OCI-LY3 (cell line): ENCODE results near the gene ADM.

ENCODE experiments used
- H2AFZ ChIP-seq: fragments of 200-600, 300-600 bp; shearing (Covaris generic); 2 replicates; pipeline ENCODE4 v1.6.0; 2014; ENCODE audit warnings: antibody characterized with exemption, low read depth, low read length
- H3K27ac ChIP-seq: fragments of 200-600, 300-600 bp; sonication (generic); 2 replicates; pipeline ENCODE4 v1.5.1; 2014; ENCODE audit warnings: mild to moderate bottlenecking, low read length, moderate library complexity, mixed read lengths
- H3K27me3 ChIP-seq: fragments of 200-600, 300-600 bp; sonication (generic); 2 replicates; pipeline ENCODE4 v1.6.1; 2014; ENCODE audit warnings: low read depth, low read length, mixed read lengths
- H3K36me3 ChIP-seq: fragments of 200-600, 300-600 bp; sonication (generic); replicated peaks from 2 replicates; pipeline ENCODE3; 2014; ENCODE audit warnings: low read depth, low read length, mixed read lengths
- H3K4me1 ChIP-seq: fragments of 300-600, 200-600 bp; sonication (generic); 2 replicates; pipeline ENCODE4 v1.6.1; 2014; ENCODE audit warnings: low read length, mixed read lengths
- H3K4me2 ChIP-seq: fragments of 200-600, 300-600 bp; sonication (generic); 2 replicates; pipeline ENCODE4 v1.6.1; 2014; ENCODE audit warnings: low read length, mixed read lengths
- H3K4me3 ChIP-seq: fragments of 300-600, 200-600 bp; sonication (generic); 2 replicates; pipeline ENCODE4 v1.5.1; 2014; ENCODE audit warnings: antibody characterized with exemption, mild to moderate bottlenecking, low read length, moderate library complexity
- H3K79me2 ChIP-seq: fragments of 300-600, 200-600 bp; shearing (Covaris generic); 2 replicates; pipeline ENCODE4 v1.6.1; 2014; ENCODE audit warnings: mild to moderate bottlenecking, low read length, mixed read lengths
- H3K9ac ChIP-seq: fragments of 300-600, 200-600 bp; shearing (Covaris generic); 2 replicates; pipeline ENCODE4 v1.6.0; 2014; ENCODE audit warnings: mild to moderate bottlenecking, low read length, moderate library complexity
- H3K9me3 ChIP-seq: fragments of 200-600, 300-600 bp; shearing (Covaris generic); 2 replicates; pipeline ENCODE4 v1.6.1; 2014; ENCODE audit warnings: low read length, mixed read lengths; ENCODE audit not compliant: insufficient read depth
- H4K20me1 ChIP-seq: fragments of 200-600, 300-600 bp; sonication (generic); 2 replicates; pipeline ENCODE4 v1.6.1; 2016; ENCODE audit warnings: low read length, mixed read lengths; ENCODE audit not compliant: insufficient read depth
- EZH2phosphoT487 ChIP-seq: fragments of 200-600 bp; shearing (Covaris generic); IDR thresholded peaks from 2 replicates; pipeline ENCODE4 v1.6.1; 2018; ENCODE audit warnings: antibody characterized with exemption, mixed run types, low read depth
- TF ChIP-seq, protein P1 (sequence below): fragments of 200-600, 300-600 bp; sonication (generic); IDR thresholded peaks from 2 replicates; pipeline ENCODE4 v1.5.1; 2014; ENCODE audit warnings: antibody characterized with exemption, low read length, low read depth

ADM gene

DNA sequence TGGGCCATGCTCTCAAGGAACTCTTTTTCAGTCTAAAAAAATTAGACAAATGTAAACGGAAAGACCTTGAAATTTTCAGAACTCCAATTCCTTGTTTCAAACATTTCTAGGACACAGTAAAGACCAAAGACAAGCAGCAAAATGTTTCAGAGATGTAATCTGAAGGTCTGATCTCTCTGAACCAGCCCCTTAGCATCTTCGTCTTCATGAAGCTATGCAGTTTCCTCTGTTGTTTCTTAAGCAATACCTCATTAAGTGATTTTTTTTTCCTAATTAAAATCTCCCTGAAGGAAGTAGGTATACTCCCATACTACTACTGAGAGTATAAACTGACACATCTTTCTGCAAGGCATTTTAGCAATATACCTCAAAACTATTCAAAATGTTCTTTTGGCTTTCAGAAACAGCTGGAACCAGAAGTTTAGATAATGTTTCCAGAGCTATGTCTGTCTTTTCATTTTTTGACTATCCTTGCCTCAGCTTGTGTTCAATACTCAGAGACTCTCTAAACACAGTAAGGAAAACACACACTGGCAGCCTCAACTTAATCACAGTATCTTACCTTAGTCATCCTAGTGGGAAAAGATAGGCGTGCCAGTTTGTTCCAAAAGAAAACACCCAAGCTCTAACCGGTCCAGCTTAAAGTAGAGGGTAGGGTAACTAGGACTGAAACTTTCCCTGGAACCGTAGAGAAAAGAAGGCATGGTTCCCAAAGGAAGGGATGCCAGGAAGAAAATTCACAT, 36.0 kb upstream of the ADM start:
- H3K9me3 ChIP-seq: no peaks in the 10 kb centered on the region
- no peak overlapping the region for H3K4me2 ChIP-seq
- H3K4me1 ChIP-seq: peaks cover 6% of the 10 kb centered on the region
- TF ChIP-seq, protein P1, sequence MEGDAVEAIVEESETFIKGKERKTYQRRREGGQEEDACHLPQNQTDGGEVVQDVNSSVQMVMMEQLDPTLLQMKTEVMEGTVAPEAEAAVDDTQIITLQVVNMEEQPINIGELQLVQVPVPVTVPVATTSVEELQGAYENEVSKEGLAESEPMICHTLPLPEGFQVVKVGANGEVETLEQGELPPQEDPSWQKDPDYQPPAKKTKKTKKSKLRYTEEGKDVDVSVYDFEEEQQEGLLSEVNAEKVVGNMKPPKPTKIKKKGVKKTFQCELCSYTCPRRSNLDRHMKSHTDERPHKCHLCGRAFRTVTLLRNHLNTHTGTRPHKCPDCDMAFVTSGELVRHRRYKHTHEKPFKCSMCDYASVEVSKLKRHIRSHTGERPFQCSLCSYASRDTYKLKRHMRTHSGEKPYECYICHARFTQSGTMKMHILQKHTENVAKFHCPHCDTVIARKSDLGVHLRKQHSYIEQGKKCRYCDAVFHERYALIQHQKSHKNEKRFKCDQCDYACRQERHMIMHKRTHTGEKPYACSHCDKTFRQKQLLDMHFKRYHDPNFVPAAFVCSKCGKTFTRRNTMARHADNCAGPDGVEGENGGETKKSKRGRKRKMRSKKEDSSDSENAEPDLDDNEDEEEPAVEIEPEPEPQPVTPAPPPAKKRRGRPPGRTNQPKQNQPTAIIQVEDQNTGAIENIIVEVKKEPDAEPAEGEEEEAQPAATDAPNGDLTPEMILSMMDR: no peak
- TF ChIP-seq EZH2phosphoT487: no peak
- no peaks in the 10 kb centered on the region for H3K36me3 ChIP-seq
- H2AFZ ChIP-seq: no peak overlapping the region
- H3K27me3 ChIP-seq: peaks cover 3% of the 10 kb centered on the region; the same call in 1 of the 2 replicates
- no peak overlapping the region for H3K27ac ChIP-seq
- H3K79me2 ChIP-seq: no peaks in the 10 kb centered on the region
- no peaks in the 10 kb centered on the region for H4K20me1 ChIP-seq
- H3K9ac ChIP-seq: no peak overlapping the region
- H3K4me3 ChIP-seq: no peak overlapping the region

DNA sequence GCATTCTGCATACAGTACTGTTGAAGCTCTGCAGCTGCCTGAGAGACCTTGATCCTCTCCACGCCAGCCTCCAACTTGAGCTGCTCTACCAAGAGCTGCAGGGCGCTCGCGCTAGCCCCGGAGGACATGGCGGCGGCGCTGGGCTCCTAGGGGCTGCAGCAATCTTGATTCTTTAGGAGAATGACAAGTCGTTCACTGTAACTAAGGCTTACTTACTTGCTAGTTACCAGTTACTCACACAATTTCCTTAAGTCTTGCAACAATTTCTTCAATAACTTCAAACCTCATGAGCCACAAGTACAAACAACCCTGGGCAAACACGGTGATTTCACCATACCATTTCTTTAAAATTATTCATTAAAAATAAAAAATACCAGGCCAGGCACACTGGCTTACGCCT, 32.7 kb upstream of the ADM start:
- Histone ChIP-seq H3K4me2 (no peak overlapping the region), H3K27ac (no peak overlapping the region), H3K79me2 (no peaks in the 10 kb centered on the region), H3K9ac (no peak overlapping the region), H3K36me3 (no peaks in the 10 kb centered on the region), H3K4me3 (no peak overlapping the region), H3K27me3 (peaks cover 6% of the 10 kb centered on the region; the same call in 1 of the 2 replicates), H3K9me3 (no peaks in the 10 kb centered on the region), H2AFZ (no peak overlapping the region), H3K4me1 (peaks cover 16% of the 10 kb centered on the region), H4K20me1 (no peaks in the 10 kb centered on the region)
- TF ChIP-seq EZH2phosphoT487: no peak
- TF ChIP-seq, protein P1: no peak

DNA sequence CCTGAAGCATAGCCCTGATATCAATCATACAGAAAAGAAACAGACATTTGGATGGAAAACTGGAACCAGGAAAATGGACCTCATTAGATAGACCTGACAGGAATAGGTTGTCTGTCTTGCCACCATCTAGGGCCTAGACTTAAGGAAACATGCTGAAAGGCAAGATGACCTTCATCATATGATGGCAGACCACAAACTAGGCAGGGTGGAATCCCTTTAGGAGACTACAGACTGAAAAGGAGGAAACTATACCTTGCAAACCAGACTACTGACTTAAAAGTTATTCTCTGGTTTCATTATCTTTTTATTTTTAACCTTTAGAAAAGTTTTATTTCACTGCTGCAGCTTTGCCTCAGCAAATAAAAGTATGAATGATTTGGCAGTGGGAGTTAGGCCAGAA, 31.1 kb upstream of the ADM start:
- Histone ChIP-seq H3K27ac (peak overlapping the region; percentile 16; the same call in 1 of the 2 replicates), H3K9ac (no peak overlapping the region), H2AFZ (no peak overlapping the region), H3K36me3 (no peaks in the 10 kb centered on the region), H3K4me1 (peaks cover 16% of the 10 kb centered on the region), H3K9me3 (no peaks in the 10 kb centered on the region), H4K20me1 (no peaks in the 10 kb centered on the region), H3K4me2 (peak overlapping the region; percentile 43), H3K79me2 (no peaks in the 10 kb centered on the region), H3K4me3 (no peak overlapping the region), H3K27me3 (peaks cover 7% of the 10 kb centered on the region; the same call in 1 of the 2 replicates)
- TF ChIP-seq, protein P1: no peak
- no peak for TF ChIP-seq EZH2phosphoT487

DNA sequence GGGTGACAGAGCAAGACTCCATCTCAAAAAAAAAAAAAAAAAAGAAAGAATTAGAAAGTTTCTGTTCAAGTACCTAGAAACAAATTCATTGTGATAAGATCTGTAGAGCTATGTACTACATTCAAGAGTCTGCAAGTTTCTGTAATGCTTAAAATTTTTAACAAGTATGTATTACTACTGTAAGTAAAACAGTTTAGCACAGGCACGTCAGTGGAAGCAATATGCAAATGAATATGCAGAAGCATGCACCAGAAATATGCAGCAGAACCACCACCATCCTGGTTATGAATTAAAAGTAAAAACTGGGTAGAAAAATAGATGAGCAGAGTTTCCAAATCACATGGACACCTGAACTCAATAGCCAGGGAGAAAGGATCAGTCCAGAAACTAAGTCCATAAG, 30.1 kb upstream of the ADM start:
- H3K79me2 ChIP-seq: no peaks in the 10 kb centered on the region

More for the DNA sequence above, 30.1 kb upstream of the ADM start:
- Histone ChIP-seq H4K20me1 (no peaks in the 10 kb centered on the region), H3K9ac (no peak overlapping the region), H3K36me3 (no peaks in the 10 kb centered on the region), H3K27me3 (0 out of 2 replicates have a peak, but pooled peaks cover 7% of the 10 kb centered on the region), H3K9me3 (no peaks in the 10 kb centered on the region), H3K4me2 (no peak overlapping the region; the same call in 1 of the 2 replicates), H2AFZ (no peak overlapping the region), H3K4me3 (no peak overlapping the region), H3K4me1 (peaks cover 16% of the 10 kb centered on the region), H3K27ac (no peak overlapping the region)
- no peak for TF ChIP-seq EZH2phosphoT487
- TF ChIP-seq, protein P1: no peak
